ENCODE data around the gene ADAMTS2.

Gene ADAMTS2

GRCh38 chr5:179183481-179183880, 161.8 kb downstream of the ADAMTS2 start:
- DNase-seq: no peak

- no peak for DNase-seq
These were observed 162.7 kb downstream of the ADAMTS2 start for GRCh38 chr5:179182601-179183000.

DNA sequence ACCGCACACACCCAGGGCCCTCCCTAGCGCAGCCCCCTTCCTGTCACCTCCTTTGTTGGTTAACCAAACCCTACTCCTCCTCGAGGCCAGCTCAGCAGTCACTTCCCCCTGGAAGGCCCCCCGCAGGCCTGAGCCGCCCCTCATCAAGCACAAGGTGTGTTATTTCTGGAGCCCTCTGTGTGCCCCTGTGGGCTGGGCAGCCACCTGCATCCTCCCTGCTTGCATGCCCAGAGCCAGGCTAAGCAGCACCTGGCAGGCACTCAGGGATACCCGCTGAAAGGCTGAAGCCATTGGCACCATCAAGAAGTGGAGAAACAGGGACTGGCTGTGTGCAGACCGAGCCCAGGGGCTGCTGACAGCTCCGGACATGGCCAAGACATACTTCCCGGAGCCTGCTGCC, 163.3 kb downstream of the ADAMTS2 start:
- no peak for DNase-seq

DNA sequence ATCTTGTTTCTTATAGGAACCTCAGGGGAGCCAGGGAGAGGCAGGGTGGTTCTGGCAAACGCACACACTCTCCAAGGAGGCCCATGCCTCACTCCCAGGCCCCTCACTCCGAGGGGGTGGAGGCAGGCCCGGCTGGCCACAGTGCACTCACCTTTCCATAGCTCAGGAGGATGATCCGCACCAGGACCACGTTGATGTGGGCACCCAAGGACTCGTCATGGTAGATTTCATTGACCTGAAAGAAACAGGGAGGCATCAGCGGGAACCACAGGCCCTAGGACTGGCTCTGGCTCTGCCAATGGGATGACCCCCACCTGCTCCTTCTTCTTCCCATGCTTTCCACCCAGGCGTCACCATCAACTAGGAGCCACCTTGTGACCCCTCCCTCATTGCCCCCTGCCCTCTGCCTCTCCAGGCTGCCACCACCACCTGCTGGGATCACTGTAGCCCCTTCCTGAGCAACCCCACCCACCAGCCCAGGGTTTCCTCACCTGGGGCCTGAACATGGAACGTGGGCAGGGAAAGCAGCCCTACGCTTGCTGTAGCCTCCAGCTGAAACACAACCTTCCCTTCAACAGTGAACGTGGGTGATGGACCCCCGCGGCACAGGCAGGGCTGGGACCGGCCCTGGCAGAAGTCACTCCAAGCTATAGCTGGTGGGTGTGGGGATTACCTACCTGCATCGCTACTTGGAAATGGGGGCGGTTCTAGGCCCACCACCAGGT, 164.2 kb downstream of the ADAMTS2 start:
- DNase-seq: no peak

GRCh38 chr5:179180061-179180610, 165.1 kb downstream of the ADAMTS2 start:
- no peak for DNase-seq

DNA sequence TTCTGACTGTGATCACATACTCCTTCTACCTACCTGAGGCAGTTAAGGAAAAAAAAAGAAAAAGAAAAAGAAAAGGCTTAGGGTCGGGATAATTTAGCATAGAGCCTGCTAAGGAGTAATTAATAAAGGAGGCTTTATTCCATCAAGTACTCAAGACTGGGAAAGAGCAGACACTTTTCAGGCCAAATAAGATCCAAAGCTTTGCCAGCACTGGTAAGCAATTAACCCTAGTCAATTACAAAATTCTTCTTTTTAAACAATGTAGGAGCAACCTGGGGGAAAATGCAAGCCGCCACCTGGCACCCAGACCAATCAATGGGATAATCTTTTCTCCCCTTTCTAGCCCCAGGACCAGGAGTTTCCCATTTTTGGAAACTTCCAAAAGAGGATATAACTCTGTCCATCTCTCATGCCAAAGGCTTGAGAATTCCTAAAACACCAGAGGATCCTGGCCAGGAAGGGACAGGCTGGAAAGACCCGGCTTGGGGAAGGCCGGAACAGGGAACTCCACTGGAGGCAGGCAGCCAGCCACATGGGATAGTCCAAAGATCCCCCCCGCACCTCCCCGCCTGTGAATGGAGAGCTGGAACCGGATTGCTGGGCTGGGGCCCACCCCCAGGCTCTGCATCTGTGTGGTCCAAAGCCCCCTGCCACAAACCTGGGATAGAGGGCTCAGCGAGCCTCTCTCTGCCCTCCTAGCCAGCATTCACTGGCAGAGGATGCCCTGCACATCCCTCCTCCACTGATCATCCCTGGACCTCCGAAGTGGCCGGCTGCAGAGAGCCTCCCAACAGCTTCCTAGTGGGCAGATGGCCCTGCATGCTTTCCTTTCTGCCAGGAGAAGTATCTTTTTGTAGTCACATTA, 167.3 kb downstream of the ADAMTS2 start:
- DNase-seq: peak in 4 of 56 donors; percentile 5 to 34 (median 22)

DNA sequence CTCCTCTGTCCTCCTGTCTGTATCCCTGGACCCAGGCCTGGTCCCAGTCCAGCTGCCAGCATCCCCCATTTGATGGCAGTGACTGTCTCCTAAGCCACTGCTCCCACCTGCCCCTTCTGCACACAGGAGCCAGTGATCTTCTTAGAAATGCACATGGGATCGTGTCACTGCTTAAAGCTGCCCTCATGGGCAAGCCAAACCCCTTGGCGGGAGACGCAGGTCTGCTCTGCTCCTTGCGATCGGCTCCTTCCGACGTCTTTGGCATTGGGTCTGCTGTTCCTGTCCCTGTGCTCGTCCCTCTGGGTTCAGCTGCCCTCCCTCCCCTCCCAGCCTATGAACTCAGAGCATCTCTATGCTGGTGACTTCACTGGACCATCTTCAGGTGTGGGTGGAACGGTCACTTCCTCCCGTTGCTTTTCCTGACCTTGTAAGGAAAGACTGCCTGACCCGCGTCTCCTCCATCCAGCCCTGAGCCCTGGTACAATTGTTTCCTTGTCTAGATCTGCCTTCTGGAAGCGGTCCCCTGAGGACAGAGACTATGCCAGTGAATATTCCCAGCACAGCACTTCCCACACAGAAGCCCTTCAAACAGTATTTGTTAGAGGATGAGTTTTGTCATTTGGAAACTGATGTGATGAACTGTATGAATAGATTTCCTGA, 168.6 kb downstream of the ADAMTS2 start:
- peak in 3 of 56 donors; percentile 11 to 25 (median 17) for DNase-seq

- DNase-seq: no peak
These were observed 169.1 kb downstream of the ADAMTS2 start for GRCh38 chr5:179176166-179176565.

DNA sequence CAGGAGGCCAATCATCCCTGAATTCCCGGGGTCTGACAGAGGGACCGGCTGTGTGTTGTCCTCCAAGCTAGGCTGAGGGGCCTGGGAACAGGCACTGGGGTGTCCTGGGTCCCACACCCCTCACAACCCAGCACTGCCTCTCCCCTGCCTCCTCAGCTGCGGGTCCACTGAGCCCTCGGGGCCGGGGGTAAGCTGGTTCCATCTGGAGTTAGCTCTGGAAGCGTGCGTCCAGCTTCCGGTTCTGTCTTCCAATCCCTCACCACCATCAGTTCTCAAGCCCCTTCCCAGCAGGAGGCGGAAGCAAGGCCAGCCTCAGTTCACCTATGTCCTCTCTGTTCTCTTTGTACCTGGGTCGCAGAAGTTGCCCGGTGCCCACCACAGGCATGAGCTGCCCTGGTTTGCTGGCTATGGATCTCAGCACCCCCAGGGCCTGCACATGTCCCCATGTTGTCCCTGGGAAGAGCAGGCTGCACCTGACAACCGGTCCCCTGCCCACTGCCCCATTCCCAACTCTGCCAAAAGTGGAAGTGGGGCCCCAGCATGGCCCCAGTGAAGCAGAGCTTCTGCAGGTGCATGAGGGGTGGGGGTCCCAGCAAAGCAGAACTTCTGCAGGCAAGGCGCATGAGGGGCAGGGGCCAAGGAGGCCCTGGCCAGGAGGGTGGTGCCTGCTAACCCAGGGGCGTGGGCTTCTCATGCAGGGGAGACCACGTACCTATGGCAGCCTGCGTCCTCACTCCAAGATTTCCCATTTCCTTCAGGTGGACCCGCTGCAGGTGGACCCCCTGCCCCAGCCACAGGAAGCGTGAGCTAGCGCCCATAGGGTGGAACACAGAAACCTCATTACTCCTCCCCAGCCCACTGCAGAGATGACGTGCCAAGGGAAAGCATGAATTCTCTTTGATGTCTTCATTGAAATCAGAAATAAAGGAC, 173.2 kb downstream of the ADAMTS2 start:
- DNase-seq: no peak

GRCh38 chr5:179171251-179171815, 173.9 kb downstream of the ADAMTS2 start:
- DNase-seq: peak in 1 of 56 donors; percentile 16

DNA sequence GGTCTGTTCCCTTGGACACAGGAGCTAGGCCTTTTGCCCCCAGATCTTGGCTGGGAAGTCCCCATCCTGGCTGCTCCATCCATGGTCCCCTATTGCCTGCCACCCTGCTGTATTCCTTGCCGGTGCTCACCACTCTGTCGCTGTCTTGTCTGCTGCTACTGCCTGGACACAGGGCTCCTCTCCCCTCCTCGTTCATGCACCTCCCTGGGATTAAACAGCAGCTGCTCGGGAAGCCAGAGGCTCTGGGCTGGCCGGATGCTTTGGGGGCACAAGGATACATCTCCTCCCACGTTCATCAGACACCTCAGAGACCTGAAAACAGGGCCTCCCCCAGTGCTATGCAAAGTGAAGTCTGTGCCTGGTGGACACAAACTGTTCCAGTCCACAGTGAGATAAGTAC, 174.7 kb downstream of the ADAMTS2 start:
- DNase-seq: no peak

GRCh38 chr5:179169836-179170235, 175.4 kb downstream of the ADAMTS2 start:
- DNase-seq: no peak

DNA sequence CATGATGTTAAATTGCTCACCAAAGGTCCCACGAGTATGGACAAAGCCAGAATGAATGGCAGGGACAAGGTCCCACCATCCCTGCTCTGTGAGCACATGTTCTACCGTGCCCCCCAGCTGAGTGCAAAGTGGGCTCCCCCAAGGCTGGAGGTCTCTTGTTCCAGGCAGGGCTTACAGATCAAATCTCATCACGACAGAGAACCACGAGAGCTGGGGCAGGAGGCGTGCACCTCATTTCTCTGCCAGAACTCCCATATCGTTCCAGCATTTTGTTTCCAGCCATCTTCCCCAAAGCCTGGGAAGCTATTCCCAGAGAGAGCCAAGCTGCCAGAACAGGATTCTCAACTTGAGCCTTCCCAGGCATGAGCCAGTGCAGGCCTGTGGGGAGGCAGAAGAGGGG, 176.6 kb downstream of the ADAMTS2 start:
- no peak for DNase-seq

DNA sequence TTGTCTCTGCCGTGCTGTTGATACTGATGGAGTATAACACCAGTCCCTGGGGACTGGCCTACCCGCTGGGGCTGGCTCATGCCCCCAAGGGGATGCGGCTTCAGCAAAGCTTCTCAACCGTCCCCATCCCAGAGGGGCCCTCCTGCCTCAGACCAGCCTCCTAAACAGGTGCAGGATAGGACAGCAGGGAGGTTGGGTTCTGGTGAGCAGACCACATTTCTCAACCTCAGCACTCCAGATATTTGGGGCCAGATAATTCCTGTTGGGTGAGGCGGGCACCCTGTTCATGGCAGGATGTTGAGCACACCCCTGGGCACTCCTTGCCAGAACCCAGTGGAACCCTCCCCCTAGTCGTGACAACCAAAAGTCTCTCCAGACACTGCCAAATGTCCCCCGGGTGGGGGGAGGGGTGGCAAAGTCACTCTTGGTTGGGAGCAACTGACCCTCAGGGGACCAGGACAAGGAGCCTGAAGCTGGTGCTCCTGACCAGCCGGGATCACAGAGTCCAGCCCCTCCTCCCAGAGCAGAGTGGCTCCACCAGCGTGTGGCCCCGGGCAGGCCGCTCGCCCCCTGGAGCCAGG, 177.3 kb downstream of the ADAMTS2 start:
- no peak for DNase-seq

GRCh38 chr5:179166886-179167841, 178.1 kb downstream of the ADAMTS2 start:
- peak in 29 of 56 donors; percentile 9 to 65 (median 29) for DNase-seq

DNA sequence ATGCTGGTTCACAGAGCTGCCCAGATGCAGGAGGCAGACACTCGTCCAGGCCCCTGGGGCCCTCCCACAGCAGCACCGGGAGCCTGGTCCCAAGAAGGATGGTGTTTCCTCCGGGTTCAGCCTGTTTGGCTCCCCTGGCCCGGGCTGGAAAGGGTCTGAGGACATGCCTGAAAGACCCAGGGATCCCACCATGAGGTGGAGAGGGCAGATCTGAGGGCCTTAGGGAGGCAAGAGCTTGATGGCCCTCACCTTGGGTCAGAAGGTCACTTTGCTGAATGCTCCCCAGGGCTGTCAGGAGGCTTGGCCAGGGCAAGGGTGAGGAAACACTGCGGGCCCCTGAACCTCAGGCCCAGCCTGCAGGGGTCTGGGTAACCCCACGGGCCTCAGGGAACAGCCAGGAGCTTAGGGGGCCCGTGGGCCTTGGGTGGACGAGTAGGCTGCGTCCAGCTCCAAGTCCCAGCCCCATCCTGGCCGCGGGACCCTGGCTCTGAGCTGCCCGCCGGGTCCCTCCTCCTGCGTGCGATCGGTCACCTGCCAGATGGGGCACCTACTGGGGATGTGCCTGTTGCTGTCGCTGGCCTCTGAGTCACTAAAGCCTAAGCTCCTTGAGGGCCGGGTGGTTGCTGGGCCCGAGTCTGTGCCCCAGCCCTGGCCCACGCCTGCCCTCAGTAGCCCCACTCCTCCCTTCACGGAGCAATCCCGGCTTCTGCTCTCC, 178.9 kb downstream of the ADAMTS2 start:
- DNase-seq: no peak

DNA sequence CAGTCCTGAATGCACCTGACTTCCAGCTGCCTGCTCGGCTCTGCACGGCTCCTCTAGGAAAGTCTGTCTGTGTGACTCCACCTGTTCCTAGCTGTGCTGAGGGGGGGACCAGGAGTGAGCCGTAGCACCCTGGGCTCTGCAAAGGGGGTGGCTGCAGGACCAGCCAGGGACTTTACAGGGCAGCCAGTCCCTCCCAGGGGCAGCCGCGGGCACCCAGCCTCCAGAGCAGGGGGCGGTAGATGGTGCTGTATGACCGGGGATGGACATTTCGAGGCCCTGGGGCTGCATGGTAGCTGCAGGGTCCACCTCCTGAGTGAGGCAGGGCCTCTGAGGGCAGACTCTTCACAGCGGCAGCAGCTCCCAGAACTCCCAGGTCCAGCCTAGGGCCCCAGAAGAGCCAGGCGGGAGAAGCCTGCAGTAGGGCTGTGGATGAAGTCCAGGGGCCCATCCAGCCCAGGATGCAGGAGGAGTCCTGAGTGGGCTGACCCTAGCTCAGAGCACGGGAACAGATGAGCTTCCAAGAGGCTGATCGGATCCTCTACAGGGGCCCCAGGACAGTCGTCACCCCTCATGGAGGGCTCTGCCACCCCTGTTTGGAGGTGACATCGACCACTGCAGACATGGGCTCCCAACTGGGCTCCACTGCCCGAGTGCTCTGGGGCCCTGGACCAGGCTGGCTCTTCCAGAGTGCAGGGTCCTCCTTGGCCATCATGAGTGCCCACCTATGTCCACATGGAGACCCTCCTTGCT, 179.7 kb downstream of the ADAMTS2 start:
- DNase-seq: no peak

Measured in amygdala (tissue), 56 donors.